ENCODE results near the gene CDK7.

CDK7 gene

GRCh38 chr5:69292306-69292705 is 57.6 kb downstream of the CDK7 start:
- DNase-seq (ENCODE audit: low read depth in 3 of 3) = no peak

- DNase-seq (ENCODE audit: low read depth in 3 of 3) = no peak
Measured at GRCh38 chr5:69293882-69294281, 59.2 kb downstream of the CDK7 start.

- DNase-seq (ENCODE audit: low read depth in 3 of 3) = no peak
Measured at GRCh38 chr5:69295088-69295754, 60.5 kb downstream of the CDK7 start.

- DNase-seq (ENCODE audit: low read depth in 3 of 3) = no peak
Measured at GRCh38 chr5:69299625-69300024, 64.9 kb downstream of the CDK7 start.

GRCh38 chr5:69300537-69301203 is 66.0 kb downstream of the CDK7 start:
- DNase-seq (ENCODE audit: low read depth in 3 of 3) = no peak

- no peak for DNase-seq (ENCODE audit: low read depth in 3 of 3)
Measured at GRCh38 chr5:69305512-69305911, 70.8 kb downstream of the CDK7 start.

- DNase-seq (ENCODE audit: low read depth in 3 of 3) = no peak
Measured at GRCh38 chr5:69308046-69308553, 73.4 kb downstream of the CDK7 start.

GRCh38 chr5:69309380-69309779 is 74.7 kb downstream of the CDK7 start:
- no peak for DNase-seq (ENCODE audit: low read depth in 3 of 3)

GRCh38 chr5:69312459-69313160 is 77.9 kb downstream of the CDK7 start:
- no peak for DNase-seq (ENCODE audit: low read depth in 3 of 3)

- DNase-seq (ENCODE audit: low read depth in 3 of 3) = no peak
Measured at GRCh38 chr5:69313428-69313827, 78.7 kb downstream of the CDK7 start.

GRCh38 chr5:69315972-69316371 is 81.3 kb downstream of the CDK7 start:
- DNase-seq (ENCODE audit: low read depth in 3 of 3) = no peak

GRCh38 chr5:69317391-69317790 is 82.7 kb downstream of the CDK7 start:
- no peak for DNase-seq (ENCODE audit: low read depth in 3 of 3)

GRCh38 chr5:69326365-69326764 is 91.7 kb downstream of the CDK7 start:
- DNase-seq (ENCODE audit: low read depth in 3 of 3) = no peak
